Right kidney (tissue), 9 donors: ENCODE data around the gene DHRS9.
"Not testable (repeated sequence)": the region's sequence is repeated elsewhere in the genome, so short reads cannot be mapped to it uniquely, and the experiment has no call there.

Experiments
- DNase-seq: peaks from one replicate; pipeline ENCODE4 v3.0.0-alpha.2; 2016
- long read RNA-seq, 8 donors: transcript quantifications; one replicate each; lab custom pipeline, GENCODE V29; 2026

The DHRS9 gene
- long read RNA-seq, donor 1: 0 reads
- long read RNA-seq, donor 2: 0 reads
- long read RNA-seq, donor 3: 0 reads
- long read RNA-seq, donor 4: 0 reads
- long read RNA-seq, donor 5: 0 reads
- long read RNA-seq, donor 6: 0 reads
- long read RNA-seq, donor 7: 0 reads
- long read RNA-seq, donor 8: 0 reads

GRCh38 chr2:169069341-169069740, at the start of gene DHRS9:
DHRS9 (plus strand) TSS chr2:169069563; CDS start chr2:169081582, 12,019 bp downstream.
- DNase-seq: no peak

- no peak for DNase-seq
Observed at GRCh38 chr2:169023161-169023560, 46.2 kb upstream of the DHRS9 start.

- DNase-seq: no peak
Observed at GRCh38 chr2:169026056-169026455, 43.3 kb upstream of the DHRS9 start.

GRCh38 chr2:169027234-169027633, 42.1 kb upstream of the DHRS9 start:
- no peak for DNase-seq

GRCh38 chr2:169029341-169029740, 40.0 kb upstream of the DHRS9 start:
- DNase-seq: no peak

- no peak for DNase-seq
Observed at GRCh38 chr2:169031202-169031601, 38.2 kb upstream of the DHRS9 start, which contains the start of gene ABCB11. ABCB11 (minus strand) TSS chr2:169031324; CDS start chr2:169018125, 13,199 bp downstream.

- no peak for DNase-seq
Observed at GRCh38 chr2:169034256-169034655, 35.1 kb upstream of the DHRS9 start.

GRCh38 chr2:169034984-169035544, 34.3 kb upstream of the DHRS9 start:
- DNase-seq: no peak

GRCh38 chr2:169035887-169036286, 33.5 kb upstream of the DHRS9 start:
- no peak for DNase-seq

GRCh38 chr2:169036736-169037440, 32.5 kb upstream of the DHRS9 start:
- no peak for DNase-seq

- no peak for DNase-seq
Observed at GRCh38 chr2:169038338-169038757, 31.0 kb upstream of the DHRS9 start.

- no peak for DNase-seq
Observed at GRCh38 chr2:169039702-169040101, 29.7 kb upstream of the DHRS9 start.

- no peak for DNase-seq
Observed at GRCh38 chr2:169041594-169041993, 27.8 kb upstream of the DHRS9 start.

- DNase-seq: no peak
Observed at GRCh38 chr2:169042856-169043255, 26.5 kb upstream of the DHRS9 start.

GRCh38 chr2:169046440-169047151, 22.8 kb upstream of the DHRS9 start:
- no peak for DNase-seq

GRCh38 chr2:169047256-169048250, 21.8 kb upstream of the DHRS9 start:
- no peak for DNase-seq

- DNase-seq: no peak
Observed at GRCh38 chr2:169049142-169049541, 20.2 kb upstream of the DHRS9 start.

- no peak for DNase-seq
Observed at GRCh38 chr2:169050476-169051240, 18.7 kb upstream of the DHRS9 start.

GRCh38 chr2:169054575-169054974, 14.8 kb upstream of the DHRS9 start:
- not testable (repeated sequence) for DNase-seq

- DNase-seq: not testable (repeated sequence)
Observed at GRCh38 chr2:169064199-169064598, 5.2 kb upstream of the DHRS9 start.

GRCh38 chr2:169065422-169065821, 3.9 kb upstream of the DHRS9 start:
- DNase-seq: no peak
